ENCODE results near the gene ZNF385B. TPM values are rescaled to one million over a fixed set of nuclear protein-coding genes. Genes with fewer than 3 reads are reported as not detected.

The ZNF385B gene
- polyA plus RNA-seq, 1 donor from 2014 or later: 0.31 TPM

- Histone ChIP-seq H3K9me3 (ENCODE audit: low read length) (no peaks in the 10 kb centered on the region), H3K36me3 (ENCODE audit: insufficient read depth, low read length) (no peaks in the 10 kb centered on the region), H3K4me2 (ENCODE audit: low read length) (no peak overlapping the region), H3K4me3 (ENCODE audit: low read length) (no peak overlapping the region), H2AFZ (ENCODE audit: low read depth, low read length) (no peak overlapping the region), H3F3A (ENCODE audit: insufficient read depth, low read length, poor library complexity, severe bottlenecking) (no peaks in the 10 kb centered on the region), H3K27ac (ENCODE audit: low read length) (no peak overlapping the region), H3K79me2 (replicated peaks; ENCODE audit: insufficient read depth, low read length) (no peaks in the 10 kb centered on the region), H4K20me1 (ENCODE audit: insufficient read depth) (no peaks in the 10 kb centered on the region), H3K9me2 (ENCODE audit: insufficient read depth, low read length) (no peaks in the 10 kb centered on the region), H3K27me3 (ENCODE audit: insufficient read depth, low read depth, low read length) (no peaks in the 10 kb centered on the region), H3K9ac (ENCODE audit: low read length) (no peak overlapping the region)
- TF ChIP-seq EZH2 (IDR thresholded peaks at IDR 0.05; ENCODE audit: borderline replicate concordance, insufficient read depth, low read length, poor library complexity, severe bottlenecking) (no peak), SMC3 (conservative IDR thresholded peaks at IDR 0.05; ENCODE audit: poor library complexity) (peak; percentile 36), REST (IDR thresholded peaks at IDR 0.05; ENCODE audit: borderline replicate concordance) (no peak), CTCF (IDR thresholded peaks at IDR 0.05; ENCODE audit: poor library complexity, severe bottlenecking) (peak; percentile 53), RAD21 (conservative IDR thresholded peaks at IDR 0.05) (peak; percentile 32), POLR2AphosphoS5 (IDR thresholded peaks at IDR 0.05) (no peak)
These were observed 420.7 kb downstream of the ZNF385B start for GRCh38 chr2:179440642-179441251.

- no peaks in the 10 kb centered on the region for H3K9me3 ChIP-seq (ENCODE audit: low read length)
- H3F3A ChIP-seq (ENCODE audit: insufficient read depth, low read length, poor library complexity, severe bottlenecking): no peaks in the 10 kb centered on the region
- no peaks in the 10 kb centered on the region for H4K20me1 ChIP-seq (ENCODE audit: insufficient read depth)
- no peaks in the 10 kb centered on the region for H3K27me3 ChIP-seq (ENCODE audit: insufficient read depth, low read depth, low read length)
- H3K9me2 ChIP-seq (ENCODE audit: insufficient read depth, low read length): no peaks in the 10 kb centered on the region
- no peaks in the 10 kb centered on the region for H3K79me2 ChIP-seq (replicated peaks; ENCODE audit: insufficient read depth, low read length)
- no peak overlapping the region for H3K9ac ChIP-seq (ENCODE audit: low read length)
- H3K36me3 ChIP-seq (ENCODE audit: insufficient read depth, low read length): no peaks in the 10 kb centered on the region
- peak overlapping the region; percentile 44 for H3K27ac ChIP-seq (ENCODE audit: low read length)
- no peak for TF ChIP-seq RAD21 (conservative IDR thresholded peaks at IDR 0.05)
- peak; percentile 99 for TF ChIP-seq REST (IDR thresholded peaks at IDR 0.05; ENCODE audit: borderline replicate concordance)
- TF ChIP-seq SMC3 (conservative IDR thresholded peaks at IDR 0.05; ENCODE audit: poor library complexity): peak; percentile 33
- peak; percentile 97 for TF ChIP-seq POLR2AphosphoS5 (IDR thresholded peaks at IDR 0.05)
- TF ChIP-seq CTCF (IDR thresholded peaks at IDR 0.05; ENCODE audit: poor library complexity, severe bottlenecking): peak; percentile 26
- TF ChIP-seq EP300 (conservative IDR thresholded peaks at IDR 0.05; ENCODE audit: poor library complexity, severe bottlenecking): peak; percentile 97
- TF ChIP-seq EZH2 (IDR thresholded peaks at IDR 0.05; ENCODE audit: borderline replicate concordance, insufficient read depth, low read length, poor library complexity, severe bottlenecking): no peak
- no peak overlapping the region for H3K4me2 ChIP-seq (ENCODE audit: low read length)
- no peak overlapping the region for H2AFZ ChIP-seq (ENCODE audit: low read depth, low read length)
- peak overlapping the region; percentile 23 for H3K4me3 ChIP-seq (ENCODE audit: low read length)
These were observed 422.8 kb downstream of the ZNF385B start for GRCh38 chr2:179438654-179439053.

All from neural cell (in vitro differentiated cells).